ENCODE results near the gene LRRC47.

- TF ChIP-seq CTBP2 (IDR thresholded peaks at IDR 0.05; ENCODE audit: borderline replicate concordance, insufficient read depth, insufficient read length, low read length), result no peak
- no peak for TF ChIP-seq CTCF (IDR thresholded peaks at IDR 0.05; ENCODE audit: control extremely low read depth in 1 of 3, insufficient read depth in 1 of 3, low read depth in 1 of 3, low read length in 3 of 3)
- TF ChIP-seq POLR2A (IDR thresholded peaks at IDR 0.05; ENCODE audit: control extremely low read depth in 1 of 2, low read depth in 2 of 2, low read length in 2 of 2), result no peak
- TF ChIP-seq BRCA1 (IDR thresholded peaks at IDR 0.05; ENCODE audit: low read depth, low read length), result no peak
- TF ChIP-seq EGR1 (IDR thresholded peaks at IDR 0.05; ENCODE audit: borderline replicate concordance, low read depth, low read length), result no peak
- no peak for TF ChIP-seq EZH2 (IDR thresholded peaks at IDR 0.05; ENCODE audit: low read depth, low read length, severe bottlenecking)
- no peak for TF ChIP-seq POLR2AphosphoS5 (IDR thresholded peaks at IDR 0.05; ENCODE audit: low read depth, low read length)
- no peak for TF ChIP-seq TAF1 (IDR thresholded peaks at IDR 0.05; ENCODE audit: low read depth, low read length)
- TF ChIP-seq TAF7 (optimal IDR thresholded peaks at IDR 0.05; ENCODE audit: borderline replicate concordance, low read depth, low read length), result no peak
- no peak for TF ChIP-seq CHD2 (IDR thresholded peaks at IDR 0.05; ENCODE audit: low read length)
- no peak for TF ChIP-seq YY1 (IDR thresholded peaks at IDR 0.05; ENCODE audit: low read depth, low read length)
These were observed 9.0 kb downstream of the LRRC47 start for GRCh38 chr1:3787349-3787715.

Data from H1 (cell line).